GM18873 (cell line): Measurements from ENCODE around the gene RNU5D-1.

ENCODE experiments used
- ATAC-seq: cut with Tn5 transposase; IDR thresholded peaks from one replicate; pipeline ENCODE4 v1.9.1; 2021; ENCODE audit warnings: mild to moderate bottlenecking, moderate library complexity, moderate number of reproducible peaks; ENCODE audit not compliant: unreplicated experiment, low FRiP score

RNU5D-1 gene

GRCh38 chr1:44733784-44734183 is 2.8 kb upstream of the RNU5D-1 start:
- ATAC-seq = no peak

- ATAC-seq = no peak
Observed at GRCh38 chr1:44733365-44733764, 2.4 kb upstream of the RNU5D-1 start.

GRCh38 chr1:44724955-44725698 is 5.8 kb downstream of the RNU5D-1 start:
- ATAC-seq = no peak

- ATAC-seq = no peak
Observed at GRCh38 chr1:44724296-44724954, 6.5 kb downstream of the RNU5D-1 start.

- ATAC-seq = no peak
Observed at GRCh38 chr1:44723496-44724295, 7.3 kb downstream of the RNU5D-1 start.

GRCh38 chr1:44723064-44723463 is 7.9 kb downstream of the RNU5D-1 start:
- no peak for ATAC-seq

GRCh38 chr1:44721485-44722361 is 9.2 kb downstream of the RNU5D-1 start:
- ATAC-seq = peak; percentile 55

GRCh38 chr1:44720281-44720680 is 10.7 kb downstream of the RNU5D-1 start:
- no peak for ATAC-seq

- ATAC-seq = no peak
Observed at GRCh38 chr1:44719318-44719717, 11.7 kb downstream of the RNU5D-1 start.

- no peak for ATAC-seq
Observed at GRCh38 chr1:44718091-44718490, 12.9 kb downstream of the RNU5D-1 start.

GRCh38 chr1:44717653-44718052 is 13.3 kb downstream of the RNU5D-1 start:
- no peak for ATAC-seq

GRCh38 chr1:44717156-44717555 is 13.8 kb downstream of the RNU5D-1 start:
- no peak for ATAC-seq

GRCh38 chr1:44714944-44715571 is 15.9 kb downstream of the RNU5D-1 start:
- no peak for ATAC-seq

GRCh38 chr1:44714532-44714931 is 16.4 kb downstream of the RNU5D-1 start:
- ATAC-seq = no peak

GRCh38 chr1:44713321-44713781 is 17.6 kb downstream of the RNU5D-1 start:
- no peak for ATAC-seq

- ATAC-seq = no peak
Observed at GRCh38 chr1:44707959-44708831, 22.8 kb downstream of the RNU5D-1 start.

- no peak for ATAC-seq
Observed at GRCh38 chr1:44707112-44707881, 23.7 kb downstream of the RNU5D-1 start.

GRCh38 chr1:44705938-44706337 is 25.0 kb downstream of the RNU5D-1 start:
- ATAC-seq = no peak
